SW480 (cell line): ENCODE measurements around the gene PAMR1.

Experiments used
- DNase-seq: peaks from one replicate; pipeline ENCODE4 v3.0.0-alpha.2; 2016; ENCODE audit warnings: low spot score

Gene PAMR1

GRCh38 chr11:35398881-35399280 is 126.5 kb downstream of the PAMR1 start:
- DNase-seq, result no peak

- DNase-seq, result no peak
Measured at GRCh38 chr11:35394941-35395340, 130.5 kb downstream of the PAMR1 start.

GRCh38 chr11:35393098-35393497 is 132.3 kb downstream of the PAMR1 start:
- DNase-seq, result no peak

GRCh38 chr11:35391922-35392688 is 133.3 kb downstream of the PAMR1 start:
- DNase-seq, result peak; percentile 74

GRCh38 chr11:35390737-35391682 is 134.4 kb downstream of the PAMR1 start:
- peak; percentile 50 for DNase-seq

GRCh38 chr11:35389897-35390465 is 135.4 kb downstream of the PAMR1 start:
- DNase-seq, result no peak

- no peak for DNase-seq
Measured at GRCh38 chr11:35389112-35389511, 136.3 kb downstream of the PAMR1 start.

GRCh38 chr11:35388061-35388460 is 137.4 kb downstream of the PAMR1 start:
- no peak for DNase-seq

- DNase-seq, result no peak
Measured at GRCh38 chr11:35387111-35387982, 138.1 kb downstream of the PAMR1 start.

GRCh38 chr11:35383953-35384352 is 141.5 kb downstream of the PAMR1 start:
- DNase-seq, result no peak
